H1 (cell line): Measurements from ENCODE around the gene ANKRD13B. TPM values are rescaled to one million over a fixed set of nuclear protein-coding genes. Genes with fewer than 3 reads are reported as not detected.

Experiments
- CTCF ChIA-PET: fragments of 300-600 bp; sonication (Branson Sonifier 250); formaldehyde crosslinking; loops from one replicate; lab custom pipeline; 2021; ENCODE audit not compliant: partially characterized antibody; lab: Charles Lee
- POLR2A ChIA-PET: fragments of 300-600 bp; sonication (Branson Sonifier 250); formaldehyde crosslinking; loops from one replicate; lab custom pipeline; 2021; ENCODE audit warnings: inconsistent platforms; ENCODE audit not compliant: partially characterized antibody; lab: Charles Lee
- DNase-seq, 2 experiments: peaks; one replicate each; pipeline versions ENCODE4 v3.0.0 to v3.0.0-alpha.2; 2010 to 2022; ENCODE audit warnings: low spot score in 2 of 2, low read depth in 1 of 2, mixed read lengths in 1 of 2
- FAIRE-seq: peaks from 2 replicates; lab custom pipeline; 2011; peaks lifted over from hg19 to GRCh38; lab: Jason Lieb, UNC
- H2AFZ ChIP-seq: 2 replicates; pipeline ENCODE4 v1.8.1; 2012; ENCODE audit warnings: low read length, inconsistent platforms
- H2AK5ac ChIP-seq: 2 replicates; pipeline ENCODE4 v1.6.1; 2013; ENCODE audit warnings: low read depth, low read length
- H2BK120ac ChIP-seq: replicated peaks from 2 replicates; pipeline ENCODE3; 2013; ENCODE audit warnings: low read depth, low read length, inconsistent platforms
- H2BK12ac ChIP-seq: 2 replicates; pipeline ENCODE4 v1.6.1; 2013; ENCODE audit warnings: low read depth, low read length
- H2BK15ac ChIP-seq: 2 replicates; pipeline ENCODE4 v1.6.1; 2013; ENCODE audit warnings: low read length
- H2BK20ac ChIP-seq: 2 replicates; pipeline ENCODE4 v1.6.1; 2013; ENCODE audit warnings: low read length
- H2BK5ac ChIP-seq: 2 replicates; pipeline ENCODE4 v1.6.1; 2013; ENCODE audit warnings: low read depth, low read length
- H3K14ac ChIP-seq: 2 replicates; pipeline ENCODE4 v1.6.1; 2013; ENCODE audit warnings: inconsistent platforms; ENCODE audit not compliant: insufficient read length
- H3K18ac ChIP-seq: 2 replicates; pipeline ENCODE4 v1.6.1; 2013; ENCODE audit warnings: low read length; ENCODE audit errors: extremely low read depth
- H3K23ac ChIP-seq: 2 replicates; pipeline ENCODE4 v1.6.1; 2013; ENCODE audit warnings: inconsistent platforms; ENCODE audit not compliant: insufficient read length
- H3K23me2 ChIP-seq: 2 replicates; pipeline ENCODE4 v1.6.1; 2013; ENCODE audit warnings: low read depth, low read length
- H3K27ac ChIP-seq: 2 replicates; pipeline ENCODE4 v1.6.1; 2011; ENCODE audit warnings: low read depth, low read length, inconsistent platforms
- H3K27me3 ChIP-seq, 4 experiments: replicated peaks in 1 of 4; 1 replicate in 1 of 4; 2 replicates in 3 of 4; pipeline versions ENCODE4 v1.6.1 to v1.8.1; 2011 to 2013; ENCODE audit warnings: low read length in 3 of 4, mild to moderate bottlenecking in 3 of 4, inconsistent platforms in 2 of 4, mixed read lengths in 2 of 4, moderate library complexity in 1 of 4; ENCODE audit not compliant: control insufficient read depth in 3 of 4, insufficient read depth in 3 of 4; ENCODE audit errors: extremely low read depth in 1 of 4
- H3K36me3 ChIP-seq, 4 experiments: 2 replicates each; pipeline versions ENCODE4 v1.6.1 to v1.8.1; 2011 to 2013; ENCODE audit warnings: mild to moderate bottlenecking in 4 of 4, low read length in 3 of 4, moderate library complexity in 2 of 4, control low read depth in 1 of 4, inconsistent platforms in 1 of 4; ENCODE audit not compliant: insufficient read depth in 4 of 4, control insufficient read depth in 2 of 4
- H3K4ac ChIP-seq: replicated peaks from 2 replicates; pipeline ENCODE3; 2013; ENCODE audit warnings: low read length, low read depth, mixed read lengths, inconsistent platforms; ENCODE audit not compliant: insufficient read length
- H3K4me1 ChIP-seq, 4 experiments: replicated peaks in 1 of 4; 1 replicate in 1 of 4; 2 replicates in 3 of 4; pipeline versions ENCODE4 v1.6.1 to v1.8.1; 2011 to 2013; ENCODE audit warnings: low read length in 3 of 4, inconsistent platforms in 2 of 4, mixed read lengths in 1 of 4; ENCODE audit not compliant: insufficient read depth in 4 of 4, control insufficient read depth in 3 of 4
- H3K4me2 ChIP-seq, 2 experiments: 2 replicates each; pipeline versions ENCODE4 v1.6.1 to v1.8.1; 2011 to 2013; ENCODE audit warnings: low read depth in 2 of 2, low read length in 2 of 2, control low read depth in 1 of 2, inconsistent platforms in 1 of 2, mild to moderate bottlenecking in 1 of 2; ENCODE audit not compliant: insufficient read depth in 1 of 2
- H3K4me3 ChIP-seq, 4 experiments: fragments of 200-600, 300-600 bp in 1 of 4; sonication (generic), shearing (Covaris generic), sonication (Bioruptor Twin) in 1 of 4; 2 replicates each; pipeline versions ENCODE4 v1.5.1 to v1.8.1; 2011 to 2016; ENCODE audit warnings: low read length in 4 of 4, low read depth in 3 of 4, control low read depth in 2 of 4, inconsistent platforms in 2 of 4, mild to moderate bottlenecking in 2 of 4, mixed read lengths in 1 of 4, moderate library complexity in 1 of 4; ENCODE audit not compliant: insufficient read depth in 2 of 4; ENCODE audit errors: extremely low read depth in 1 of 4
- H3K56ac ChIP-seq: replicated peaks from 2 replicates; pipeline ENCODE3; 2013; ENCODE audit warnings: low read depth, mild to moderate bottlenecking, mixed read lengths, low read length, inconsistent platforms; ENCODE audit not compliant: insufficient read length
- H3K79me1 ChIP-seq: 2 replicates; pipeline ENCODE4 v1.6.1; 2013; ENCODE audit warnings: low read depth, low read length, control low read depth
- H3K79me2 ChIP-seq, 2 experiments: 2 replicates each; pipeline versions ENCODE4 v1.6.1 to v1.8.1; 2012 to 2013; ENCODE audit warnings: low read length in 2 of 2, mild to moderate bottlenecking in 2 of 2, inconsistent platforms in 1 of 2; ENCODE audit not compliant: insufficient read depth in 2 of 2, control insufficient read depth in 1 of 2
- H3K9ac ChIP-seq, 4 experiments: replicated peaks in 1 of 4; 1 replicate in 1 of 4; 2 replicates in 3 of 4; pipeline versions ENCODE4 v1.6.1 to v1.8.1; 2011 to 2013; ENCODE audit warnings: low read depth in 3 of 4, low read length in 3 of 4, control low read depth in 2 of 4, mild to moderate bottlenecking in 2 of 4, moderate library complexity in 2 of 4, inconsistent platforms in 1 of 4; ENCODE audit errors: extremely low read depth in 1 of 4
- H3K9me3 ChIP-seq, 2 experiments: 2 replicates each; pipeline versions ENCODE4 v1.6.1 to v1.8.1; 2012 to 2013; ENCODE audit warnings: mild to moderate bottlenecking in 2 of 2, moderate library complexity in 2 of 2, control low read depth in 1 of 2, inconsistent platforms in 1 of 2, low read depth in 1 of 2, low read length in 1 of 2, mixed read lengths in 1 of 2; ENCODE audit not compliant: insufficient read depth in 2 of 2
- H4K20me1 ChIP-seq, 2 experiments: replicated peaks in 1 of 2; 2 replicates each; pipeline versions ENCODE3 to v1.8.1; 2011 to 2013; ENCODE audit warnings: inconsistent platforms in 2 of 2, low read length in 2 of 2, mild to moderate bottlenecking in 1 of 2; ENCODE audit not compliant: insufficient read depth in 2 of 2, control insufficient read depth in 1 of 2
- H4K5ac ChIP-seq: 2 replicates; pipeline ENCODE4 v1.6.1; 2013; ENCODE audit warnings: low read length, low read depth, mixed read lengths, inconsistent platforms; ENCODE audit not compliant: insufficient read length
- H4K8ac ChIP-seq: 2 replicates; pipeline ENCODE4 v1.8.0; 2013; ENCODE audit warnings: mild to moderate bottlenecking, moderate library complexity, low read length, inconsistent platforms; ENCODE audit not compliant: insufficient read depth; ENCODE audit errors: extremely low read depth
- H4K91ac ChIP-seq: replicated peaks from 2 replicates; pipeline ENCODE3; 2013; ENCODE audit warnings: low read length, mixed read lengths, inconsistent platforms; ENCODE audit not compliant: insufficient read length
- CEBPB ChIP-seq: IDR thresholded peaks from 2 replicates; pipeline ENCODE4 v1.6.1; 2012; ENCODE audit warnings: low read depth, low read length
- CTBP2 ChIP-seq: IDR thresholded peaks from 2 replicates; pipeline ENCODE4 v1.7.0; 2011; ENCODE audit warnings: borderline replicate concordance, mild to moderate bottlenecking, moderate library complexity, mixed read lengths, low read length; ENCODE audit not compliant: insufficient read depth, insufficient read length
- EGR1 ChIP-seq: IDR thresholded peaks from 2 replicates; pipeline ENCODE4 v1.6.1; 2011; ENCODE audit warnings: low read depth, low read length, borderline replicate concordance
- EZH2 ChIP-seq: fragments of 200-600 bp; sonication (generic); IDR thresholded peaks from 2 replicates; pipeline ENCODE4 v1.7.1; 2012; ENCODE audit warnings: low read depth, mild to moderate bottlenecking, moderate library complexity, low read length, inconsistent platforms; ENCODE audit not compliant: severe bottlenecking
- MAFK ChIP-seq: IDR thresholded peaks from 2 replicates; pipeline ENCODE4 v1.6.1; 2012; ENCODE audit warnings: low read depth, mild to moderate bottlenecking, improper control_type of control experiment, low read length
- RAD21 ChIP-seq, 2 experiments: IDR thresholded peaks in 1 of 2; conservative IDR thresholded peaks in 1 of 2; 2 replicates each; pipeline ENCODE4 v1.6.1; 2011; ENCODE audit warnings: low read depth in 2 of 2, low read length in 2 of 2, improper control_type of control experiment in 1 of 2, inconsistent platforms in 1 of 2, mild to moderate bottlenecking in 1 of 2, moderate library complexity in 1 of 2
- SIX5 ChIP-seq: IDR thresholded peaks from 2 replicates; pipeline ENCODE4 v1.6.1; 2011; ENCODE audit warnings: mild to moderate bottlenecking, low read depth, low read length
- YY1 ChIP-seq: IDR thresholded peaks from 2 replicates; pipeline ENCODE4 v1.6.1; 2011; ENCODE audit warnings: low read depth, mild to moderate bottlenecking, low read length
- whole genome bisulfite sequencing, 2 experiments: shearing (Covaris generic) in 1 of 2; methylation state at CpG; one replicate each; pipeline versions ENCODE4 v1.1.6 to v1.1.7; 2013 to 2015; ENCODE audit warnings: low lambda C conversion rate in 2 of 2, mixed read lengths in 2 of 2, inconsistent platforms in 1 of 2, low coverage in 1 of 2, missing lambda C conversion rate in 1 of 2; ENCODE audit not compliant: insufficient replicate concordance in 2 of 2, insufficient coverage in 1 of 2, insufficient read length in 1 of 2; ENCODE audit errors: extremely low coverage in 1 of 2, missing lambda C conversion rate in 1 of 2; 5-methylcytosine and 5-hydroxymethylcytosine counted together
- polyA plus RNA-seq, 7 experiments: library from polyadenylated mRNA; depleted of rRNA in 3 of 7; stranded (reverse) in 5 of 7; unstranded in 2 of 7; fragments of >200 nt in 5 of 7; fragments of 200-250 nt in 2 of 7; gene quantifications; 1 replicate in 5 of 7; 2 replicates in 1 of 7; 4 replicates in 1 of 7; pipeline versions ENCODE4 v1.2.1 to v1.2.3, GENCODE V29; 2011 to 2013; ENCODE audit warnings: missing spikeins in 2 of 7, mixed read lengths in 2 of 7
- total RNA-seq: library from RNA; stranded (reverse); fragmentation: NEBNext Ultra II Directional; extraction: Animal tissue kit (Norgen Biotek cat#: 25700); gene quantifications from 2 replicates; pipeline ENCODE4 v1.2.1, GENCODE V29; 2021
- TF ChIP-seq, protein P1 (sequence below): IDR thresholded peaks from 2 replicates; pipeline ENCODE4 v1.6.1; 2011; ENCODE audit warnings: low read length, improper control_type of control experiment

ANKRD13B gene
- total and polyA plus RNA-seq, 2 of the 8 experiments (the other 6 are each of a cell fraction or from before 2014, with no cell fraction given), result 16.4 to 48.5 TPM

DNA sequence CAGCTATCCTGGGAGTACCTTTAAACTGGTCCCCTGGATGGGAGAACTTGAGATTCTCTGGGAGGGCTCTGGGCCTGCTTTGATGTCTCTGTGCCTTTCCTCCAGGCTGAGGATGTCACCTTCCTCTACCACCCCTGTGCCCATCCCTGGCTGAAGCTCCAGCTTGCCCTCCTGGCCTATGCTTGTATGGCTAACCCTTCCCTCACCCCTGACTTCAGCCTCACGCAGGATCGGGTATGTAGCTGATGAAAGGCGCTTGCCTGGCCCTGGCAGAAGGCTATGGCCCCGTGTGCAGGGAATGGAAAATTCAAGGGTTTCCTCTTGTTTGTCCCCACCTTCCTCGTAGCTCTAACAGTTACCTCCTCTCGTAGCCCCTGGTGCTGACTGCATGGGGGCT, 21.4 kb upstream of the ANKRD13B start:
- POLR2A ChIA-PET, result interaction anchor here (1.3 to 2.5 kb wide), 2 partner anchors 14 to 277 kb away, joined by 3 to 6 read pairs; partner anchors contain the start of gene NUFIP2
- TF ChIP-seq, protein P1, sequence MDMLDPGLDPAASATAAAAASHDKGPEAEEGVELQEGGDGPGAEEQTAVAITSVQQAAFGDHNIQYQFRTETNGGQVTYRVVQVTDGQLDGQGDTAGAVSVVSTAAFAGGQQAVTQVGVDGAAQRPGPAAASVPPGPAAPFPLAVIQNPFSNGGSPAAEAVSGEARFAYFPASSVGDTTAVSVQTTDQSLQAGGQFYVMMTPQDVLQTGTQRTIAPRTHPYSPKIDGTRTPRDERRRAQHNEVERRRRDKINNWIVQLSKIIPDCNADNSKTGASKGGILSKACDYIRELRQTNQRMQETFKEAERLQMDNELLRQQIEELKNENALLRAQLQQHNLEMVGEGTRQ, result no peak
- TF ChIP-seq CEBPB (no peak), YY1 (no peak), RAD21 (IDR thresholded peaks at IDR 0.05 in 1 of 2, conservative IDR thresholded peaks at IDR 0.05 in 1 of 2; ENCODE audit: low read depth in 2 of 2, low read length in 2 of 2) (no peak), MAFK (no peak), EGR1 (no peak), CTBP2 (no peak), SIX5 (no peak), EZH2 (no peak)

More for the DNA sequence above, 21.4 kb upstream of the ANKRD13B start:
- FAIRE-seq (no peak), DNase-seq (no peak)
- H3K79me2 ChIP-seq, result no peaks in the 10 kb centered on the region
- H4K20me1 ChIP-seq, result peaks cover 0 to 1% of the 10 kb centered on the region in 2 experiments
- H3K56ac ChIP-seq, result no peak overlapping the region
- H3K4me2 ChIP-seq, result no peak overlapping the region
- no peak overlapping the region for H2BK15ac ChIP-seq
- peaks cover 19% of the 10 kb centered on the region for H3K23me2 ChIP-seq
- CTCF ChIA-PET, result interaction anchor here (0.7 to 15.3 kb wide), 9 partner anchors 12 to 447 kb away, joined by 3 to 167 read pairs (median 5); partner anchors contain the start of genes ANKRD13B, CORO6 and TAOK1
- no peak overlapping the region for H3K4me3 ChIP-seq
- no peak overlapping the region for H2AK5ac ChIP-seq
- no peak overlapping the region for H3K27ac ChIP-seq
- H3K9ac ChIP-seq, result no peak overlapping the region
- no peak overlapping the region for H2BK12ac ChIP-seq
- no peak overlapping the region for H2BK20ac ChIP-seq
- peaks cover 2 to 24% (median 13%) of the 10 kb centered on the region in 4 experiments; a peak in 6 of 7 replicates for H3K27me3 ChIP-seq
- H3K79me1 ChIP-seq, result no peaks in the 10 kb centered on the region
- no peak overlapping the region for H3K18ac ChIP-seq
- no peak overlapping the region for H4K91ac ChIP-seq
- H3K4me1 ChIP-seq, result peaks cover 0 to 9% (median 7%) of the 10 kb centered on the region in 4 experiments; a peak in 5 of 7 replicates
- no peak overlapping the region for H2BK120ac ChIP-seq
- H4K5ac ChIP-seq, result no peak overlapping the region
- no peak overlapping the region for H2AFZ ChIP-seq
- no peak overlapping the region; the same call in 1 of the 2 replicates for H4K8ac ChIP-seq
- no peak overlapping the region for H3K23ac ChIP-seq
- no peak overlapping the region for H2BK5ac ChIP-seq
- WGBS, 2 experiments, result 93% methylated on average over 6 of the region's 6 CpGs; no CpG with 5 or more reads in 1 of the 2 experiments
- H3K14ac ChIP-seq, result no peak overlapping the region
- H3K9me3 ChIP-seq, result no peaks in the 10 kb centered on the region
- no peak overlapping the region for H3K4ac ChIP-seq
- peaks cover 3 to 16% (median 10%) of the 10 kb centered on the region in 4 experiments; a peak in 6 of 8 replicates for H3K36me3 ChIP-seq
